Heart right ventricle (tissue), 16 donors: ENCODE measurements around the gene DLD. TPM values are rescaled to one million over a fixed set of nuclear protein-coding genes. Genes with fewer than 3 reads are reported as not detected.

Experiments
- ATAC-seq, 8 donors: fragments of 200-7000 bp; cut with Tn5 transposase; one replicate each; pipeline ENCODE4 v1.9.1; 2020; ENCODE audit warnings: mild to moderate bottlenecking in 8 of 8, moderate library complexity in 8 of 8, moderate number of reproducible peaks in 1 of 8
- DNase-seq, 2 donors: peaks; one replicate each; pipeline ENCODE4 v3.0.0-alpha.2; 2020
- H3K27ac ChIP-seq, 10 donors: fragments of 200-600 bp; sonication (generic) in 2 of 10; one replicate each; pipeline versions ENCODE4 v1.5.0 to v1.8.0; 2020 to 2022; ENCODE audit warnings: mild to moderate bottlenecking in 3 of 10
- H3K27me3 ChIP-seq, 7 donors: fragments of 200-600 bp; one replicate each; pipeline ENCODE4 v1.8.0; 2021 to 2022; ENCODE audit warnings: mild to moderate bottlenecking in 2 of 7
- H3K36me3 ChIP-seq, 9 donors: fragments of 200-600 bp; sonication (generic) in 1 of 9; one replicate each; pipeline versions ENCODE4 v1.5.0 to v1.8.0; 2020 to 2022; ENCODE audit warnings: mild to moderate bottlenecking in 2 of 9
- H3K4me1 ChIP-seq, 9 donors: fragments of 200-600 bp; sonication (generic) in 1 of 9; one replicate each; pipeline versions ENCODE4 v1.5.0 to v1.8.0; 2020 to 2022; ENCODE audit warnings: mild to moderate bottlenecking in 4 of 9
- H3K4me3 ChIP-seq, 10 donors: fragments of 200-600 bp; sonication (generic) in 2 of 10; one replicate each; pipeline versions ENCODE4 v1.5.0 to v1.8.0; 2020 to 2022; ENCODE audit warnings: mild to moderate bottlenecking in 7 of 10, moderate library complexity in 2 of 10
- H3K9me3 ChIP-seq, 11 donors: fragments of 200-600 bp in 10 of 11; sonication (generic) in 2 of 11; one replicate each; pipeline versions ENCODE4 v1.5.0 to v1.8.0; 2013 to 2022; ENCODE audit warnings: mild to moderate bottlenecking in 2 of 11, control low read depth in 1 of 11, moderate library complexity in 1 of 11
- WGBS, 2 donors: extraction: QIAGEN DNeasy Blood & Tissue Kit; methylation state at CpG; one replicate each; pipeline ENCODE4 v1.1.7; 2013; ENCODE audit warnings: inconsistent platforms in 1 of 2; 5-methylcytosine and 5-hydroxymethylcytosine counted together
- intact Hi-C, 10 donors: fragments of 100-400 bp; cut with DNase I; formaldehyde crosslinking; loops; one replicate each; pipeline versions ENCODE4 v1.11.1 to v1.14.2; 2022
- polyA plus RNA-seq, 2 donors: library from polyadenylated mRNA; stranded (reverse); fragments of 200-250 nt; gene quantifications; one replicate each; pipeline ENCODE4 v1.2.3, GENCODE V29; 2013
- total RNA-seq, 10 donors: library from RNA; stranded (reverse); fragmentation: NEBNext Ultra II Directional in 3 of 10; extraction: Animal tissue kit (Norgen Biotek cat#: 25700) in 3 of 10; gene quantifications; one replicate each; pipeline versions ENCODE4 v1.2.1 to v1.2.4, GENCODE V29; 2021 to 2023
- TF ChIP-seq, protein P1 (sequence below), 9 donors: fragments of 200-600 bp; sonication (generic) in 2 of 9; IDR thresholded peaks; one replicate each; pipeline versions ENCODE4 v1.5.0 to v1.8.0; 2021 to 2022; ENCODE audit warnings: antibody characterized with exemption in 9 of 9, mild to moderate bottlenecking in 5 of 9, moderate library complexity in 1 of 9
- donor health status: Arrhythmogenic right ventricular cardiomyopathy.
- donor health status: ischemic (EF 13 %, LVEDD 7.1; RV severe dilation, severe dysfunction).
- donor health status: healthy with polysubstance abuse.
- donor health status: DM: no; HTN: yes; CAD: no.
- donor health status: DM: no; HTN: no; CAD: no.
- donor health status: ischemic (EF 25% LVEDD 6.9; RV normal size, moderate dysfunction).
- donor health status: ischemic (EF 25% LVEDD 5.7; RV mildly dilated, moderate dysfunction).
- donor health status: healthy.
- donor health status: DM: yes; HTN: yes; CAD: no.
- donor health status: Ischemic cardiomyopathy.
- donor health status: ischemic (EF 35%, LVEDD 5.7; RV mildly dilated, moderate dysfunction).
- donor health status: nonischemic (EF 11% LVEDD 7.7; RV severe dilation, severe dysfunction).
- donor health status: DM: yes; HTN: yes; CAD: no.
- donor health status: PGD.
- donor health status: ischemic (EF 29% LVEDD 5.4; RV normal size, mild dysfunction).
- donor health status: nonischemic (EF 23%, LVEDD 6.1; RV moderate dilation, normal function).

The DLD gene
- total and polyA plus RNA-seq, 12 donors, result 41.6 to 402 (median 341) TPM

- no peaks in the 10 kb centered on the region for H3K27me3 ChIP-seq
- intact Hi-C loops, result no loop called here
- TF ChIP-seq, protein P1, sequence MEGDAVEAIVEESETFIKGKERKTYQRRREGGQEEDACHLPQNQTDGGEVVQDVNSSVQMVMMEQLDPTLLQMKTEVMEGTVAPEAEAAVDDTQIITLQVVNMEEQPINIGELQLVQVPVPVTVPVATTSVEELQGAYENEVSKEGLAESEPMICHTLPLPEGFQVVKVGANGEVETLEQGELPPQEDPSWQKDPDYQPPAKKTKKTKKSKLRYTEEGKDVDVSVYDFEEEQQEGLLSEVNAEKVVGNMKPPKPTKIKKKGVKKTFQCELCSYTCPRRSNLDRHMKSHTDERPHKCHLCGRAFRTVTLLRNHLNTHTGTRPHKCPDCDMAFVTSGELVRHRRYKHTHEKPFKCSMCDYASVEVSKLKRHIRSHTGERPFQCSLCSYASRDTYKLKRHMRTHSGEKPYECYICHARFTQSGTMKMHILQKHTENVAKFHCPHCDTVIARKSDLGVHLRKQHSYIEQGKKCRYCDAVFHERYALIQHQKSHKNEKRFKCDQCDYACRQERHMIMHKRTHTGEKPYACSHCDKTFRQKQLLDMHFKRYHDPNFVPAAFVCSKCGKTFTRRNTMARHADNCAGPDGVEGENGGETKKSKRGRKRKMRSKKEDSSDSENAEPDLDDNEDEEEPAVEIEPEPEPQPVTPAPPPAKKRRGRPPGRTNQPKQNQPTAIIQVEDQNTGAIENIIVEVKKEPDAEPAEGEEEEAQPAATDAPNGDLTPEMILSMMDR (IDR thresholded peaks at IDR 0.05), result no peak
- H3K4me3 ChIP-seq, result no peak overlapping the region
- peaks cover 0 to 63% (median 48%) of the 10 kb centered on the region in 9 donors for H3K4me1 ChIP-seq
- DNase-seq (no peak), ATAC-seq (peak in 1 of 8 donors; percentile 40)
- H3K9me3 ChIP-seq, result no peaks in the 10 kb centered on the region
- peak overlapping the region in 4 of 10 donors; percentile 13 to 48 (median 17) for H3K27ac ChIP-seq
- peaks cover 0 to 100% (median 19%) of the 10 kb centered on the region in 9 donors for H3K36me3 ChIP-seq
- 52 to 53% methylated on average over 2 of the region's 2 CpGs for WGBS, 2 donors
Measured at GRCh38 chr7:107946451-107946850, 55.5 kb downstream of the DLD start.

GRCh38 chr7:107946881-107947280 is 55.9 kb downstream of the DLD start:
- 85 to 88% methylated on average over 6 of the region's 6 CpGs for WGBS, 2 donors
- peak overlapping the region in 4 of 10 donors; percentile 13 to 48 (median 17) for H3K27ac ChIP-seq

DNA sequence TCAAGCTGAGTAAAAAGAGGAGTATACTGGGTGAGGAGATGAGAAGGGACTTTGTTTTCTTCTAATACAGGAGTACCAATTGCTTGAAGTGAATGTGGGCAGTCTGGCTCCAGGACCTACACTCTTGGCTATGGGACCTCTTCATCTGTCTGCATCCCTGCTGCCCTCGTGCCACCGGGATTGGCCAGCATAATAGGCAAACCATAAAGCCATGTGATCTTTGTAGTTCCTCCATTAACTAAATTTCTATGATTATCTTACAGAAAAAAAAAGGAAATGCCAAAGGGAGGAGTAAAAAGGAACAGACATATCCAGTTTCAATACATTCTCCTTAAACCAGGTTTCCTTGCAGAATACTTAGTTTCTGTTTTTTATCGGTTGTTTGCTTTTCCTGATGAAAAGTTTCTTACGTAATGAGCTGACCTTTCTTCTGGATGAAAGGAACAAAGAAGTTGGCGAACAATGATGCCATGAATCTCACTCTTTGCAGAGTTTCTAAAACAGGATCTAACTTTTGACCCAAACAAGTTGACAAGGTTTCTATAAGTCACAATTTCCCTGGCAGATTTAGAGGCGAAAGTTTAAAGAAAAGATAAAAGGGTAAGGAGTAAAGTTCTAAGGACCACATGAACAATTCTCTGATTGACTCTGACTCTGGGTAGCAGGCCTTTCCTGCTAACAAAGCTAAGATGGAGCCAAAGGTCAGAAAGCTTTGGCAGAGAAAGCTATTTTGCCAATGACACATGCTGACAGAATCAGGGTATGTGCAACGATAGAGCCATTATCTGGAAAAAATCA is 57.9 kb downstream of the DLD start:
- ATAC-seq, result peak in 2 of 8 donors; percentile 16 to 41
- 65 to 75% methylated on average over 7 of the region's 7 CpGs for WGBS, 2 donors
- Histone ChIP-seq H3K36me3 (peaks cover 0 to 100% (median 35%) of the 10 kb centered on the region in 9 donors), H3K27me3 (no peaks in the 10 kb centered on the region), H3K4me3 (no peak overlapping the region), H3K27ac (peak overlapping the region in 5 of 10 donors; percentile 2 to 37 (median 11)), H3K9me3 (no peaks in the 10 kb centered on the region), H3K4me1 (peaks cover 0 to 65% (median 48%) of the 10 kb centered on the region in 9 donors)
- intact Hi-C loops, result no loop called here
- no peak for DNase-seq
- TF ChIP-seq, protein P1 (IDR thresholded peaks at IDR 0.05), result no peak

More at GRCh38 chr7:107946881-107947280, 55.9 kb downstream of the DLD start:
- Histone ChIP-seq H3K4me3 (no peak overlapping the region), H3K27me3 (no peaks in the 10 kb centered on the region), H3K4me1 (peaks cover 0 to 67% (median 48%) of the 10 kb centered on the region in 9 donors), H3K9me3 (no peaks in the 10 kb centered on the region), H3K36me3 (peaks cover 0 to 100% (median 24%) of the 10 kb centered on the region in 9 donors)
- intact Hi-C loops, result no loop called here
- TF ChIP-seq, protein P1 (IDR thresholded peaks at IDR 0.05), result no peak
- ATAC-seq (no peak), DNase-seq (no peak)

DNA sequence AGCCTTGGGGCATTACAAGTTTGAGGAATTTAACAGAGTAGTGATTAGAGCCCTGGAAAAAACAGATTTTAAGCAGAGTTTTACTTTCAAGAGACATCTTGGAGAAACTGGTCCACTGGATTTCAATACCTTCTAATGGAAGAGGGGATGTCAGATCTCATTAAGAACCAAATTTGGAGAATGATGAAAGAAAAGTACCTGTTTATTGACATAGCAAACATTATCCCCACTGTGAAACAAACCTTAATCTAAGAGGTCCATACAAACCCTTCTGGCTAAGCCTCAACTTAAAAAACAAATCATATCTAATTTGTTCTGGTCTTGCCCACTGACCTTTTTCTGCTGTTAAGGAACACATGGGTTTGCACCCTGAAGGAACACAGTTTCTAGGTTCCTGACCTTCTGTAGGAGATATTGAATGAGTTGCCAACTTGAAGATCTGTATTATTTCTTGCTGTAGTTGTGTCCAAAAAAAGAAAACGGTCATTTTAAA is 58.5 kb downstream of the DLD start:
- peaks cover 0 to 59% (median 41%) of the 10 kb centered on the region in 9 donors for H3K4me1 ChIP-seq

More for the DNA sequence above, 58.5 kb downstream of the DLD start:
- TF ChIP-seq, protein P1 (IDR thresholded peaks at IDR 0.05), result no peak
- no peak for DNase-seq
- Histone ChIP-seq H3K9me3 (no peaks in the 10 kb centered on the region), H3K4me3 (no peak overlapping the region), H3K36me3 (peaks cover 0 to 100% (median 42%) of the 10 kb centered on the region in 9 donors), H3K27me3 (no peaks in the 10 kb centered on the region), H3K27ac (peak overlapping the region in 4 of 10 donors; percentile 2 to 37 (median 7))
- 72 to 84% methylated on average over 1 of the region's 1 CpG for WGBS, 2 donors
- intact Hi-C loops, result no loop called here
- no peak for ATAC-seq
